Measurements from ENCODE around the gene OAT.

DNA sequence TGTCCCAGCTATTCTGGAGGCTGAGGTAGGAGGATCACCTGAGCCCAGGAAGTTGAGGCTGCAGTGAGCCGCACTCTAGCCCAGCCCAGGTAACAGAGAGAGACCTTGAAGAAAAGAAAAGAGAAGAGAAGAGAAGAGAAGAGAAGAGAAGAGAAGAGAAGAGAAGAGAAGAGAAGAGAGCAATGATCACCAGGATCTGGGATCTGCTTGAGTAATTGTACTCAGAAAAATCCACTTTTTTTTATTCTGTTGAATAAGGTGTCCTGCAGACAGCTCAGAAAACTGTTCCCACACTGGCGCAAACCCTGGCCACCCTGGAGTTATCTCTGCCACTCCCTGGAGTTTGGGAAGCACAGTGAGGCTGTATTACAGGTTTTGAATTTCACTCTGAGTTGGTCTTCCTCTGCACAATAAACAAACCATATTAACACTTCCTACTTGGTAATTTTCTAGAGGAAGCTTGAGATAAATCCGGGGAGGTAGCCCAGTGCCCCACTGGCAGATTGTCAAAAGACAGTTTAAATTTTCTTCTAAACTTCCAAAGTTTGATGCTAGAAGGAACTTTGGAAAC lies 9.6 kb upstream of the OAT start:
- TF ChIP-seq, protein P1, sequence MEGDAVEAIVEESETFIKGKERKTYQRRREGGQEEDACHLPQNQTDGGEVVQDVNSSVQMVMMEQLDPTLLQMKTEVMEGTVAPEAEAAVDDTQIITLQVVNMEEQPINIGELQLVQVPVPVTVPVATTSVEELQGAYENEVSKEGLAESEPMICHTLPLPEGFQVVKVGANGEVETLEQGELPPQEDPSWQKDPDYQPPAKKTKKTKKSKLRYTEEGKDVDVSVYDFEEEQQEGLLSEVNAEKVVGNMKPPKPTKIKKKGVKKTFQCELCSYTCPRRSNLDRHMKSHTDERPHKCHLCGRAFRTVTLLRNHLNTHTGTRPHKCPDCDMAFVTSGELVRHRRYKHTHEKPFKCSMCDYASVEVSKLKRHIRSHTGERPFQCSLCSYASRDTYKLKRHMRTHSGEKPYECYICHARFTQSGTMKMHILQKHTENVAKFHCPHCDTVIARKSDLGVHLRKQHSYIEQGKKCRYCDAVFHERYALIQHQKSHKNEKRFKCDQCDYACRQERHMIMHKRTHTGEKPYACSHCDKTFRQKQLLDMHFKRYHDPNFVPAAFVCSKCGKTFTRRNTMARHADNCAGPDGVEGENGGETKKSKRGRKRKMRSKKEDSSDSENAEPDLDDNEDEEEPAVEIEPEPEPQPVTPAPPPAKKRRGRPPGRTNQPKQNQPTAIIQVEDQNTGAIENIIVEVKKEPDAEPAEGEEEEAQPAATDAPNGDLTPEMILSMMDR (IDR thresholded peaks at IDR 0.05): no peak
- TF ChIP-seq POLR2A (IDR thresholded peaks at IDR 0.05): no peak

Data from Peyer's patch (tissue), 4 donors.